HepG2 (cell line): ENCODE data around the gene UBAP1. TPM values are rescaled to one million over a fixed set of nuclear protein-coding genes. Genes with fewer than 3 reads are reported as not detected.

Experiments used
- ATAC-seq: fragments of 200-7000 bp; cut with Tn5 transposase; 3 replicates; pipeline ENCODE4 v1.9.1; 2020; ENCODE audit warnings: mild to moderate bottlenecking, moderate library complexity
- BruUV-seq: library from RNA; stranded (reverse); fragments of 400-500 nt; replicated peaks from 2 replicates; lab custom pipeline; 2021; lab: Mats Ljungman, UMichigan
- CTCF ChIA-PET: fragments of 300-600 bp; formaldehyde crosslinking; extraction: SDS; loops from one replicate; lab custom pipeline; 2021; ENCODE audit warnings: low total read pairs, inconsistent platforms, low intra/inter-chr PET ratio; lab: Yijun Ruan, JAX
- POLR2A ChIA-PET: fragments of 350-600 bp; sonication (Branson Sonifier 250); formaldehyde crosslinking; loops from one replicate; lab custom pipeline; 2020; ENCODE audit warnings: antibody characterized with exemption, inconsistent platforms; lab: Yijun Ruan, JAX
- DNase-seq: peaks from one replicate; pipeline ENCODE4 v3.0.0-alpha.2; 2015; ENCODE audit warnings: low spot score
- FAIRE-seq: peaks from 3 replicates; lab custom pipeline; 2011; peaks lifted over from hg19 to GRCh38; lab: Jason Lieb, UNC
- H2AFZ ChIP-seq: one replicate; pipeline ENCODE4 v1.6.1; 2011; ENCODE audit warnings: low read length, inconsistent platforms
- H3K27ac ChIP-seq: fragments of 300-600 bp; 3 replicates; pipeline ENCODE4 v1.8.0; 2011; ENCODE audit warnings: mixed run types, mild to moderate bottlenecking, mixed read lengths, low read length, inconsistent platforms; ENCODE audit not compliant: insufficient read depth; ENCODE audit errors: extremely low read length
- H3K27me3 ChIP-seq, 2 experiments: fragments of 200-600 bp in 1 of 2; 2 replicates in 1 of 2; 3 replicates in 1 of 2; pipeline versions ENCODE4 v1.6.0 to v1.8.0; 2011; ENCODE audit warnings: low read length in 2 of 2, mild to moderate bottlenecking in 2 of 2, moderate library complexity in 2 of 2, inconsistent platforms in 1 of 2; ENCODE audit not compliant: insufficient read depth in 2 of 2, control insufficient read depth in 1 of 2
- H3K36me3 ChIP-seq, 2 experiments: fragments of 200-600 bp in 1 of 2; replicated peaks in 1 of 2; 2 replicates in 1 of 2; 3 replicates in 1 of 2; pipeline versions ENCODE4 v1.5.1 to v1.8.0; 2011; ENCODE audit warnings: low read length in 2 of 2, inconsistent platforms in 1 of 2; ENCODE audit not compliant: insufficient read depth in 2 of 2, control insufficient read depth in 1 of 2
- H3K4me1 ChIP-seq: 2 replicates; pipeline ENCODE4 v1.5.1; 2012; ENCODE audit warnings: low read length, inconsistent platforms; ENCODE audit not compliant: insufficient read depth
- H3K4me2 ChIP-seq: 2 replicates; pipeline ENCODE4 v1.6.0; 2011; ENCODE audit warnings: low read depth, low read length, inconsistent platforms
- H3K4me3 ChIP-seq, 3 experiments: fragments of 200-600 bp in 1 of 3; sonication (generic), shearing (Covaris generic) in 1 of 3; replicated peaks in 1 of 3; 2 replicates each; pipeline ENCODE4 v1.5.1; 2011 to 2016; ENCODE audit warnings: low read length in 3 of 3, inconsistent platforms in 2 of 3, low read depth in 2 of 3, mild to moderate bottlenecking in 2 of 3, control low read depth in 1 of 3, mixed read lengths in 1 of 3; ENCODE audit not compliant: insufficient read depth in 1 of 3
- H3K79me2 ChIP-seq: one replicate; pipeline ENCODE4 v1.6.1; 2011; ENCODE audit warnings: low read length, inconsistent platforms; ENCODE audit not compliant: insufficient read depth
- H3K9ac ChIP-seq: 2 replicates; pipeline ENCODE4 v1.6.0; 2011; ENCODE audit warnings: mild to moderate bottlenecking, low read depth, low read length, inconsistent platforms; ENCODE audit not compliant: insufficient read depth
- H3K9me3 ChIP-seq: 2 replicates; pipeline ENCODE4 v1.5.1; 2012; ENCODE audit warnings: mild to moderate bottlenecking, low read length
- H4K20me1 ChIP-seq: 2 replicates; pipeline ENCODE4 v1.6.0; 2011; ENCODE audit warnings: inconsistent platforms, mild to moderate bottlenecking, low read length, moderate library complexity; ENCODE audit not compliant: insufficient read depth
- AKAP8 ChIP-seq: sonication (generic); formaldehyde crosslinking; IDR thresholded peaks from 2 replicates; pipeline ENCODE4 v1.5.1; 2020; ENCODE audit warnings: mild to moderate bottlenecking, missing genetic modification reagents
- CREBL2 ChIP-seq: sonication (generic); formaldehyde crosslinking; IDR thresholded peaks from 2 replicates; pipeline ENCODE4 v1.8.1; 2023; ENCODE audit warnings: missing genetic modification reagents, mild to moderate bottlenecking, borderline replicate concordance
- DMTF1 ChIP-seq: sonication (generic); formaldehyde crosslinking; IDR thresholded peaks from 2 replicates; pipeline ENCODE4 v1.4.0; 2020; ENCODE audit warnings: mild to moderate bottlenecking, missing genetic modification reagents
- HNF4A ChIP-seq: sonication (generic); formaldehyde crosslinking; IDR thresholded peaks from 2 replicates; pipeline ENCODE4 v1.4.0; 2020; ENCODE audit warnings: missing genetic modification reagents
- KDM4B ChIP-seq: sonication (generic); formaldehyde crosslinking; IDR thresholded peaks from 2 replicates; pipeline ENCODE4 v1.4.0; 2020; ENCODE audit warnings: missing genetic modification reagents
- PHF5A ChIP-seq: IDR thresholded peaks from one replicate; pipeline ENCODE4 v1.6.1; 2018; ENCODE audit warnings: low read depth, missing genetic modification reagents; ENCODE audit not compliant: unreplicated experiment
- ZBTB20 ChIP-seq: sonication (generic); formaldehyde crosslinking; IDR thresholded peaks from 2 replicates; pipeline ENCODE4 v1.8.1; 2023; ENCODE audit warnings: missing genetic modification reagents, low read depth, mild to moderate bottlenecking, borderline replicate concordance
- ZBTB21 ChIP-seq: sonication (generic); formaldehyde crosslinking; IDR thresholded peaks from 2 replicates; pipeline ENCODE4 v1.4.0; 2020; ENCODE audit warnings: missing genetic modification reagents
- ZNF12 ChIP-seq: sonication (generic); formaldehyde crosslinking; IDR thresholded peaks from 2 replicates; pipeline ENCODE4 v1.5.0; 2020; ENCODE audit warnings: missing genetic modification reagents
- ZNF142 ChIP-seq: sonication (generic); formaldehyde crosslinking; IDR thresholded peaks from 2 replicates; pipeline ENCODE4 v1.4.0; 2020; ENCODE audit warnings: missing genetic modification reagents
- ZNF512B ChIP-seq: sonication (generic); formaldehyde crosslinking; IDR thresholded peaks from 2 replicates; pipeline ENCODE4 v1.5.1; 2020; ENCODE audit warnings: missing genetic modification reagents, mild to moderate bottlenecking, borderline replicate concordance
- ZNF563 ChIP-seq: sonication (generic); formaldehyde crosslinking; IDR thresholded peaks from 2 replicates; pipeline ENCODE4 v1.8.0; 2022; ENCODE audit warnings: mild to moderate bottlenecking, moderate library complexity, missing genetic modification reagents
- WGBS: methylation state at CpG from one replicate; pipeline ENCODE4 v1.1.6; 2017; ENCODE audit warnings: low lambda C conversion rate; 5-methylcytosine and 5-hydroxymethylcytosine counted together
- in situ Hi-C: cut with HindIII; loops from 2 replicates; pipeline ENCODE4 v1.10.0; 2017; ENCODE audit warnings: low pct_unique_long_range_greater_than_20kb; ENCODE audit not compliant: extremely low pct_ligation_motif_present
- intact Hi-C: fragments of 100-400 bp; cut with micrococcal nuclease; formaldehyde crosslinking; loops from one replicate; pipeline ENCODE4 v1.10.0; 2022; ENCODE audit not compliant: unreplicated experiment
- polyA plus RNA-seq, 8 experiments: library from polyadenylated mRNA; depleted of rRNA in 3 of 8; stranded (reverse) in 7 of 8; unstranded in 1 of 8; fragments of >200 nt; fragmentation: Illumina TruSeq in 4 of 8; extraction: Trizol in 4 of 8; gene quantifications; 2 replicates each; pipeline versions ENCODE4 v1.2.1 to v1.2.3, GENCODE V29; 2011 to 2016; ENCODE audit warnings: low read depth in 4 of 8, missing spikeins in 1 of 8, mixed read lengths in 1 of 8; ENCODE audit not compliant: insufficient read depth in 1 of 8
- total RNA-seq, 5 experiments: library from RNA; depleted of rRNA; stranded (reverse); fragments of >200 nt; fragmentation: Illumina TruSeq; extraction: Trizol; gene quantifications; 2 replicates each; pipeline ENCODE4 v1.2.3, GENCODE V29; 2016; ENCODE audit warnings: low read depth in 1 of 5

The UBAP1 gene
- total and polyA plus RNA-seq, 2 of the 13 experiments (the other 11 are each of a cell fraction or from before 2014, with no cell fraction given), result 19.5 to 40.5 TPM

GRCh38 chr9:34262971-34263370 is 84.1 kb downstream of the UBAP1 start:
- 97% methylated on average over 3 of the region's 3 CpGs for WGBS
- ChIA-PET POLR2A (no interaction called here), CTCF (no interaction called here)
- Histone ChIP-seq H3K4me1 (no peaks in the 10 kb centered on the region), H3K4me3 (no peak overlapping the region), H3K27ac (no peak overlapping the region), H3K4me2 (no peak overlapping the region), H4K20me1 (no peaks in the 10 kb centered on the region), H3K9ac (no peak overlapping the region), H3K36me3 (peaks cover 2 to 12% of the 10 kb centered on the region in 2 experiments; a peak in 1 of 5 replicates), H3K27me3 (no peaks in the 10 kb centered on the region), H2AFZ (no peak overlapping the region), H3K79me2 (no peaks in the 10 kb centered on the region), H3K9me3 (no peaks in the 10 kb centered on the region)
- DNase-seq (no peak), FAIRE-seq (no peak), ATAC-seq (no peak)
- in situ Hi-C loops, result no loop called here
- BruUV-seq, result no TSS peak
- intact Hi-C loops, result no loop called here
- no peak for TF ChIP-seq ZNF563
- TF ChIP-seq CREBL2 (CRISPR knock-in tag), result no peak
- TF ChIP-seq ZNF142, result no peak
- TF ChIP-seq KDM4B (CRISPR knock-in tag), result no peak
- no peak for TF ChIP-seq ZNF512B (CRISPR knock-in tag)
- no peak for TF ChIP-seq ZBTB21 (CRISPR knock-in tag)
- no peak for TF ChIP-seq HNF4A (CRISPR knock-in tag)
- TF ChIP-seq ZBTB20 (CRISPR knock-in tag), result no peak
- no peak for TF ChIP-seq DMTF1
- TF ChIP-seq PHF5A (CRISPR knock-in tag), result no peak
- TF ChIP-seq ZNF12, result no peak
- TF ChIP-seq AKAP8 (CRISPR knock-in tag), result no peak
